ENCODE results near the gene NPAS3. TPM values are rescaled to one million over a fixed set of nuclear protein-coding genes. Genes with fewer than 3 reads are reported as not detected.

The NPAS3 gene
- total RNA-seq, 1 donor from 2014 or later: 0.95 TPM

- peak in 1 of 2 donors; percentile 12 for ATAC-seq
- intact Hi-C loops (cut with DNase I): no loop called here
- Histone ChIP-seq H3K27me3 (ENCODE audit: low read depth) (no peaks in the 10 kb centered on the region), H3K4me1 (no peaks in the 10 kb centered on the region), H3K27ac (no peak overlapping the region), H3K4me3 (no peak overlapping the region), H3K36me3 (no peaks in the 10 kb centered on the region), H3K9me3 (no peaks in the 10 kb centered on the region)
- no peak for TF ChIP-seq CTCF (IDR thresholded peaks at IDR 0.05)
- no peak for DNase-seq
Observed at GRCh38 chr14:33510063-33510481, 571.4 kb downstream of the NPAS3 start.

GRCh38 chr14:33510991-33511390, 572.3 kb downstream of the NPAS3 start:
- no peaks in the 10 kb centered on the region for H3K36me3 ChIP-seq
- no peak overlapping the region for H3K27ac ChIP-seq
- no peaks in the 10 kb centered on the region for H3K27me3 ChIP-seq (ENCODE audit: low read depth)
- ATAC-seq (no peak), DNase-seq (no peak)
- no peak overlapping the region for H3K4me3 ChIP-seq
- TF ChIP-seq CTCF (IDR thresholded peaks at IDR 0.05): no peak
- H3K4me1 ChIP-seq: no peaks in the 10 kb centered on the region
- H3K9me3 ChIP-seq: no peaks in the 10 kb centered on the region
- intact Hi-C loops (cut with DNase I): no loop called here

GRCh38 chr14:33511851-33512640, 573.4 kb downstream of the NPAS3 start:
- Histone ChIP-seq H3K4me3 (no peak overlapping the region), H3K9me3 (no peaks in the 10 kb centered on the region), H3K4me1 (no peaks in the 10 kb centered on the region), H3K27me3 (ENCODE audit: low read depth) (no peaks in the 10 kb centered on the region), H3K27ac (no peak overlapping the region), H3K36me3 (no peaks in the 10 kb centered on the region)
- intact Hi-C loops (cut with DNase I): no loop called here
- ATAC-seq (no peak), DNase-seq (no peak)
- no peak for TF ChIP-seq CTCF (IDR thresholded peaks at IDR 0.05)

GRCh38 chr14:33515441-33515840, 576.8 kb downstream of the NPAS3 start:
- no peak overlapping the region for H3K4me3 ChIP-seq
- no peaks in the 10 kb centered on the region for H3K9me3 ChIP-seq
- TF ChIP-seq CTCF (IDR thresholded peaks at IDR 0.05): no peak
- no peaks in the 10 kb centered on the region for H3K36me3 ChIP-seq
- H3K27ac ChIP-seq: no peak overlapping the region
- no peak for ATAC-seq
- H3K27me3 ChIP-seq (ENCODE audit: low read depth): no peaks in the 10 kb centered on the region
- H3K4me1 ChIP-seq: no peaks in the 10 kb centered on the region
- DNase-seq: no peak
- intact Hi-C loops (cut with DNase I): no loop called here

GRCh38 chr14:33515899-33516298, 577.2 kb downstream of the NPAS3 start:
- Histone ChIP-seq H3K4me3 (no peak overlapping the region), H3K36me3 (no peaks in the 10 kb centered on the region), H3K27ac (no peak overlapping the region), H3K4me1 (no peaks in the 10 kb centered on the region), H3K27me3 (ENCODE audit: low read depth) (no peaks in the 10 kb centered on the region), H3K9me3 (no peaks in the 10 kb centered on the region)
- no peak for TF ChIP-seq CTCF (IDR thresholded peaks at IDR 0.05)
- intact Hi-C loops (cut with DNase I): no loop called here
- ATAC-seq (no peak), DNase-seq (no peak)
